Measurements from ENCODE around the gene ACTR6. TPM values are rescaled to one million over a fixed set of nuclear protein-coding genes. Genes with fewer than 3 reads are reported as not detected.

Gene ACTR6
- total RNA-seq, 1 donor from 2014 or later, result 23.9 TPM

GRCh38 chr12:100168562-100168961, 32.1 kb upstream of the ACTR6 start:
- peaks cover 17% of the 10 kb centered on the region for H3K27me3 Mint-ChIP-seq (ENCODE audit: low read depth, unreplicated experiment)
- FAIRE-seq, result no peak
- no peak overlapping the region for H3K4me2 ChIP-seq (ENCODE audit: low read length)

GRCh38 chr12:100169345-100169744, 31.3 kb upstream of the ACTR6 start:
- H3K9ac ChIP-seq (ENCODE audit: low read length), result no peak overlapping the region
- TF ChIP-seq CTCF (IDR thresholded peaks at IDR 0.05; ENCODE audit: insufficient read depth, low read depth, low read length) (no peak), EZH2 (IDR thresholded peaks at IDR 0.05; ENCODE audit: insufficient read depth, low read length) (no peak)
- no peak overlapping the region for H3K27ac ChIP-seq (ENCODE audit: low read depth, low read length)
- no peaks in the 10 kb centered on the region for H3K9me3 ChIP-seq (ENCODE audit: insufficient read depth, low read depth, low read length)
- H3K36me3 ChIP-seq (ENCODE audit: insufficient read depth, low read length), result no peaks in the 10 kb centered on the region
- H3K27me3 Mint-ChIP-seq (ENCODE audit: low read depth, unreplicated experiment), result peaks cover 17% of the 10 kb centered on the region
- H3K27me3 ChIP-seq (ENCODE audit: insufficient read depth, low read length), result no peaks in the 10 kb centered on the region
- no peaks in the 10 kb centered on the region for H3K79me2 ChIP-seq (ENCODE audit: insufficient read depth, low read length)
- H3K9me3 Mint-ChIP-seq (ENCODE audit: unreplicated experiment), result peaks cover 4% of the 10 kb centered on the region
- H3K4me1 ChIP-seq (ENCODE audit: insufficient read depth, low read length), result no peaks in the 10 kb centered on the region
- H4K20me1 ChIP-seq (ENCODE audit: insufficient read depth, low read length), result no peaks in the 10 kb centered on the region
- no peak overlapping the region for H3K27ac Mint-ChIP-seq (ENCODE audit: unreplicated experiment)
- FAIRE-seq, result no peak
- H3K4me2 ChIP-seq (ENCODE audit: low read length), result no peak overlapping the region
- no peak overlapping the region for H3K4me3 ChIP-seq (ENCODE audit: insufficient read depth, low read depth, low read length)
- no peak for DNase-seq (ENCODE audit: low read depth)
- no peak overlapping the region for H2AFZ ChIP-seq (ENCODE audit: low read depth, low read length)
- H3K4me3 Mint-ChIP-seq (ENCODE audit: unreplicated experiment), result no peak overlapping the region
- no peaks in the 10 kb centered on the region for H3K36me3 Mint-ChIP-seq (ENCODE audit: low read depth, unreplicated experiment)
- H3K4me1 Mint-ChIP-seq (ENCODE audit: low read depth, unreplicated experiment), result no peaks in the 10 kb centered on the region

More at GRCh38 chr12:100168562-100168961, 32.1 kb upstream of the ACTR6 start:
- Histone ChIP-seq H3K27me3 (ENCODE audit: insufficient read depth, low read length) (no peaks in the 10 kb centered on the region), H3K4me3 (ENCODE audit: insufficient read depth, low read depth, low read length) (no peak overlapping the region), H3K9me3 (ENCODE audit: insufficient read depth, low read depth, low read length) (no peaks in the 10 kb centered on the region), H3K9ac (ENCODE audit: low read length) (no peak overlapping the region), H3K36me3 (ENCODE audit: insufficient read depth, low read length) (no peaks in the 10 kb centered on the region), H3K79me2 (ENCODE audit: insufficient read depth, low read length) (no peaks in the 10 kb centered on the region), H3K4me1 (ENCODE audit: insufficient read depth, low read length) (no peaks in the 10 kb centered on the region), H3K27ac (ENCODE audit: low read depth, low read length) (no peak overlapping the region), H4K20me1 (ENCODE audit: insufficient read depth, low read length) (no peaks in the 10 kb centered on the region), H2AFZ (ENCODE audit: low read depth, low read length) (no peak overlapping the region)
- DNase-seq (ENCODE audit: low read depth), result no peak
- H3K4me3 Mint-ChIP-seq (ENCODE audit: unreplicated experiment), result no peak overlapping the region
- H3K9me3 Mint-ChIP-seq (ENCODE audit: unreplicated experiment), result peaks cover 4% of the 10 kb centered on the region
- no peak overlapping the region for H3K27ac Mint-ChIP-seq (ENCODE audit: unreplicated experiment)
- no peaks in the 10 kb centered on the region for H3K36me3 Mint-ChIP-seq (ENCODE audit: low read depth, unreplicated experiment)
- no peaks in the 10 kb centered on the region for H3K4me1 Mint-ChIP-seq (ENCODE audit: low read depth, unreplicated experiment)
- TF ChIP-seq EZH2 (IDR thresholded peaks at IDR 0.05; ENCODE audit: insufficient read depth, low read length), result no peak
- no peak for TF ChIP-seq CTCF (IDR thresholded peaks at IDR 0.05; ENCODE audit: insufficient read depth, low read depth, low read length)

GRCh38 chr12:100170313-100170858, 30.2 kb upstream of the ACTR6 start:
- Histone ChIP-seq H3K36me3 (ENCODE audit: insufficient read depth, low read length) (no peaks in the 10 kb centered on the region), H3K27me3 (ENCODE audit: insufficient read depth, low read length) (no peaks in the 10 kb centered on the region), H3K9me3 (ENCODE audit: insufficient read depth, low read depth, low read length) (no peaks in the 10 kb centered on the region), H3K4me2 (ENCODE audit: low read length) (no peak overlapping the region), H2AFZ (ENCODE audit: low read depth, low read length) (no peak overlapping the region), H3K9ac (ENCODE audit: low read length) (no peak overlapping the region), H3K4me3 (ENCODE audit: insufficient read depth, low read depth, low read length) (no peak overlapping the region), H4K20me1 (ENCODE audit: insufficient read depth, low read length) (no peaks in the 10 kb centered on the region), H3K27ac (ENCODE audit: low read depth, low read length) (no peak overlapping the region), H3K79me2 (ENCODE audit: insufficient read depth, low read length) (no peaks in the 10 kb centered on the region), H3K4me1 (ENCODE audit: insufficient read depth, low read length) (no peaks in the 10 kb centered on the region)
- peaks cover 2% of the 10 kb centered on the region for H3K9me3 Mint-ChIP-seq (ENCODE audit: unreplicated experiment)
- DNase-seq (ENCODE audit: low read depth), result no peak
- H3K27me3 Mint-ChIP-seq (ENCODE audit: low read depth, unreplicated experiment), result peaks cover 17% of the 10 kb centered on the region
- TF ChIP-seq EZH2 (IDR thresholded peaks at IDR 0.05; ENCODE audit: insufficient read depth, low read length) (no peak), CTCF (IDR thresholded peaks at IDR 0.05; ENCODE audit: insufficient read depth, low read depth, low read length) (no peak)
- H3K36me3 Mint-ChIP-seq (ENCODE audit: low read depth, unreplicated experiment), result no peaks in the 10 kb centered on the region
- no peak overlapping the region for H3K4me3 Mint-ChIP-seq (ENCODE audit: unreplicated experiment)
- no peak for FAIRE-seq
- H3K4me1 Mint-ChIP-seq (ENCODE audit: low read depth, unreplicated experiment), result no peaks in the 10 kb centered on the region
- H3K27ac Mint-ChIP-seq (ENCODE audit: unreplicated experiment), result no peak overlapping the region
